Activated CD4-positive, CD25-positive, alpha-beta regulatory T cell treated with anti-CD3 and anti-CD28 coated beads, Interleukin-2, amount 50 U/mL, for 24 hours (primary cell): ENCODE measurements around the gene SLC1A1.

ENCODE experiments used
- ATAC-seq, 2 donors: fragments of 150-1000 bp; cut with Tn5 transposase; one replicate each; pipeline ENCODE4 v1.10.0; 2021; ENCODE audit warnings: mild to moderate bottlenecking in 1 of 2, moderate library complexity in 1 of 2

Gene SLC1A1

GRCh38 chr9:4622016-4622415 lies 131.7 kb downstream of the SLC1A1 start:
- no peak for ATAC-seq

GRCh38 chr9:4630836-4631235 lies 140.6 kb downstream of the SLC1A1 start:
- ATAC-seq: no peak
